ENCODE measurements around the gene GABRB1. TPM values are rescaled to one million over a fixed set of nuclear protein-coding genes. Genes with fewer than 3 reads are reported as not detected.

GABRB1 gene
- total and polyA plus RNA-seq, 2 of the 8 experiments (the other 6 are each of a cell fraction or from before 2014, with no cell fraction given), result 0.22 to 0.38 TPM

- Histone ChIP-seq H3K36me3 (ENCODE audit: control insufficient read depth in 2 of 4, insufficient read depth in 4 of 4, low read length in 3 of 4) (no peaks in the 10 kb centered on the region), H3K9ac (replicated peaks in 1 of 4; ENCODE audit: extremely low read depth in 1 of 4, low read depth in 3 of 4, low read length in 3 of 4) (no peak overlapping the region), H3K23ac (ENCODE audit: insufficient read length) (no peak overlapping the region), H4K8ac (ENCODE audit: extremely low read depth, insufficient read depth, low read length) (no peak overlapping the region), H3K23me2 (ENCODE audit: low read depth, low read length) (no peaks in the 10 kb centered on the region), H3K4me2 (ENCODE audit: insufficient read depth in 1 of 2, low read depth in 2 of 2, low read length in 2 of 2) (no peak overlapping the region), H4K20me1 (replicated peaks in 1 of 2; ENCODE audit: control insufficient read depth in 1 of 2, insufficient read depth in 2 of 2, low read length in 2 of 2) (no peaks in the 10 kb centered on the region), H3K27me3 (replicated peaks in 1 of 4; ENCODE audit: control insufficient read depth in 3 of 4, extremely low read depth in 1 of 4, insufficient read depth in 3 of 4, low read length in 3 of 4) (no peaks in the 10 kb centered on the region), H2BK15ac (ENCODE audit: low read length) (no peak overlapping the region), H3K4me3 (ENCODE audit: extremely low read depth in 1 of 4, insufficient read depth in 2 of 4, low read depth in 3 of 4, low read length in 4 of 4) (no peak overlapping the region), H2BK20ac (ENCODE audit: low read length) (no peak overlapping the region), H2AFZ (ENCODE audit: low read length) (no peak overlapping the region), H2BK5ac (ENCODE audit: low read depth, low read length) (no peak overlapping the region), H3K79me1 (ENCODE audit: low read depth, low read length) (no peaks in the 10 kb centered on the region), H3K56ac (replicated peaks; ENCODE audit: insufficient read length, low read depth, low read length) (no peak overlapping the region), H3K4ac (replicated peaks; ENCODE audit: insufficient read length, low read depth, low read length) (no peak overlapping the region), H3K79me2 (ENCODE audit: control insufficient read depth in 1 of 2, insufficient read depth in 2 of 2, low read length in 2 of 2) (no peaks in the 10 kb centered on the region), H2AK5ac (ENCODE audit: low read depth, low read length) (no peak overlapping the region), H4K91ac (replicated peaks; ENCODE audit: insufficient read length, low read length) (no peak overlapping the region), H3K27ac (ENCODE audit: low read depth, low read length) (no peak overlapping the region), H3K14ac (ENCODE audit: insufficient read length) (no peak overlapping the region), H3K4me1 (replicated peaks in 1 of 4; ENCODE audit: control insufficient read depth in 3 of 4, insufficient read depth in 4 of 4, low read length in 3 of 4) (no peaks in the 10 kb centered on the region), H3K18ac (ENCODE audit: extremely low read depth, low read length) (no peak overlapping the region), H2BK120ac (replicated peaks; ENCODE audit: low read depth, low read length) (no peak overlapping the region), H2BK12ac (ENCODE audit: low read depth, low read length) (no peak overlapping the region), H3K9me3 (ENCODE audit: insufficient read depth in 2 of 2, low read depth in 1 of 2, low read length in 1 of 2) (no peaks in the 10 kb centered on the region), H4K5ac (ENCODE audit: insufficient read length, low read depth, low read length) (no peak overlapping the region)
- CTCF ChIA-PET (ENCODE audit: partially characterized antibody), result no interaction called here
- TF ChIP-seq HDAC2 (IDR thresholded peaks at IDR 0.05; ENCODE audit: borderline replicate concordance in 1 of 2, low read depth in 2 of 2, low read length in 2 of 2) (no peak), KDM4A (IDR thresholded peaks at IDR 0.05; ENCODE audit: low read depth, low read length, severe bottlenecking) (no peak), POLR2AphosphoS5 (IDR thresholded peaks at IDR 0.05; ENCODE audit: low read depth, low read length) (no peak), CREB1 (IDR thresholded peaks at IDR 0.05) (no peak), RNF2 (IDR thresholded peaks at IDR 0.05; ENCODE audit: borderline replicate concordance, low read depth, low read length, missing control alignments, poor library complexity, severe bottlenecking) (no peak), ZNF274 (IDR thresholded peaks at IDR 0.05; ENCODE audit: borderline replicate concordance, extremely low read depth, low read length) (no peak), TEAD4 (IDR thresholded peaks at IDR 0.05; ENCODE audit: low read depth, low read length) (no peak), BACH1 (IDR thresholded peaks at IDR 0.05; ENCODE audit: low read length) (no peak), TBP (IDR thresholded peaks at IDR 0.05; ENCODE audit: low read depth, low read length) (no peak)
- no peak for FAIRE-seq
- POLR2A ChIA-PET (ENCODE audit: partially characterized antibody), result no interaction called here
- WGBS, 2 experiments (ENCODE audit: extremely low coverage in 1 of 2, insufficient coverage in 1 of 2, insufficient read length in 1 of 2, insufficient replicate concordance in 2 of 2, low coverage in 1 of 2, low lambda C conversion rate in 2 of 2, missing lambda C conversion rate in 1 of 2), result 91 to 100% methylated on average over 1 to 2 of the region's 2 CpGs
- DNase-seq (ENCODE audit: low read depth in 1 of 2, low spot score in 2 of 2), result no peak
These were observed 280.8 kb downstream of the GABRB1 start for GRCh38 chr4:47312170-47312569.

All from H1 (cell line).